Measurements from ENCODE around the gene SCFD2. TPM values are rescaled to one million over a fixed set of nuclear protein-coding genes. Genes with fewer than 3 reads are reported as not detected.

SCFD2 gene
- total RNA-seq, 1 donor from 2014 or later, result 11.0 TPM

GRCh38 chr4:52956691-52957090 is 409.2 kb downstream of the SCFD2 start:
- H3K36me3 ChIP-seq (ENCODE audit: control insufficient read depth, insufficient read depth, low read length), result no peaks in the 10 kb centered on the region
- no peak overlapping the region for H3K4me3 ChIP-seq (ENCODE audit: low read depth, low read length)
- no peaks in the 10 kb centered on the region for H3K27me3 ChIP-seq (ENCODE audit: control insufficient read depth, insufficient read depth, low read length)
- TF ChIP-seq CTCF (IDR thresholded peaks at IDR 0.05; ENCODE audit: insufficient read depth, low read length, poor library complexity, severe bottlenecking), result no peak
- DNase-seq (ENCODE audit: low read depth), result no peak

- no peak for TF ChIP-seq CTCF (IDR thresholded peaks at IDR 0.05; ENCODE audit: insufficient read depth, low read length, poor library complexity, severe bottlenecking)
- DNase-seq (ENCODE audit: low read depth), result no peak
- no peak overlapping the region for H3K4me3 ChIP-seq (ENCODE audit: low read depth, low read length)
These were observed 411.2 kb downstream of the SCFD2 start for GRCh38 chr4:52954560-52955170.

GRCh38 chr4:52952540-52952939 is 413.3 kb downstream of the SCFD2 start:
- H3K4me3 ChIP-seq (ENCODE audit: low read depth, low read length), result no peak overlapping the region
- no peak for DNase-seq (ENCODE audit: low read depth)
- no peaks in the 10 kb centered on the region for H3K36me3 ChIP-seq (ENCODE audit: control insufficient read depth, insufficient read depth, low read length)
- TF ChIP-seq CTCF (IDR thresholded peaks at IDR 0.05; ENCODE audit: insufficient read depth, low read length, poor library complexity, severe bottlenecking), result no peak
- no peaks in the 10 kb centered on the region for H3K27me3 ChIP-seq (ENCODE audit: control insufficient read depth, insufficient read depth, low read length)

More at GRCh38 chr4:52954560-52955170, 411.2 kb downstream of the SCFD2 start:
- no peaks in the 10 kb centered on the region for H3K27me3 ChIP-seq (ENCODE audit: control insufficient read depth, insufficient read depth, low read length)
- H3K36me3 ChIP-seq (ENCODE audit: control insufficient read depth, insufficient read depth, low read length), result no peaks in the 10 kb centered on the region

GRCh38 chr4:52951016-52951415 is 414.8 kb downstream of the SCFD2 start:
- H3K36me3 ChIP-seq (ENCODE audit: control insufficient read depth, insufficient read depth, low read length), result no peaks in the 10 kb centered on the region
- no peak for TF ChIP-seq CTCF (IDR thresholded peaks at IDR 0.05; ENCODE audit: insufficient read depth, low read length, poor library complexity, severe bottlenecking)
- no peak for DNase-seq (ENCODE audit: low read depth)
- H3K4me3 ChIP-seq (ENCODE audit: low read depth, low read length), result no peak overlapping the region
- H3K27me3 ChIP-seq (ENCODE audit: control insufficient read depth, insufficient read depth, low read length), result no peaks in the 10 kb centered on the region

GRCh38 chr4:52950226-52950625 is 415.6 kb downstream of the SCFD2 start:
- no peak for TF ChIP-seq CTCF (IDR thresholded peaks at IDR 0.05; ENCODE audit: insufficient read depth, low read length, poor library complexity, severe bottlenecking)
- Histone ChIP-seq H3K27me3 (ENCODE audit: control insufficient read depth, insufficient read depth, low read length) (no peaks in the 10 kb centered on the region), H3K4me3 (ENCODE audit: low read depth, low read length) (no peak overlapping the region), H3K36me3 (ENCODE audit: control insufficient read depth, insufficient read depth, low read length) (no peaks in the 10 kb centered on the region)
- no peak for DNase-seq (ENCODE audit: low read depth)

- H3K4me3 ChIP-seq (ENCODE audit: low read depth, low read length), result no peak overlapping the region
- no peak for TF ChIP-seq CTCF (IDR thresholded peaks at IDR 0.05; ENCODE audit: insufficient read depth, low read length, poor library complexity, severe bottlenecking)
- DNase-seq (ENCODE audit: low read depth), result no peak
These were observed 416.5 kb downstream of the SCFD2 start for GRCh38 chr4:52949336-52949735.

More at GRCh38 chr4:52949336-52949735, 416.5 kb downstream of the SCFD2 start:
- H3K27me3 ChIP-seq (ENCODE audit: control insufficient read depth, insufficient read depth, low read length), result no peaks in the 10 kb centered on the region
- no peaks in the 10 kb centered on the region for H3K36me3 ChIP-seq (ENCODE audit: control insufficient read depth, insufficient read depth, low read length)
